HEK293 (cell line): ENCODE data around the gene LRRC51.

Source experiments
- CTCF ChIA-PET: fragments of 350-600 bp; formaldehyde crosslinking; extraction: SDS; loops from one replicate; lab custom pipeline; 2021; ENCODE audit warnings: antibody characterized with exemption; lab: Yijun Ruan, JAX
- POLR2A ChIA-PET: fragments of 300-600 bp; formaldehyde crosslinking; extraction: SDS; loops from one replicate; lab custom pipeline; 2020; ENCODE audit warnings: antibody characterized with exemption, inconsistent platforms; lab: Yijun Ruan, JAX
- H3K27ac ChIP-seq: fragments of 200-500 bp; sonication (Bioruptor generic); 2 replicates; pipeline ENCODE4 v1.5.1; 2014; ENCODE audit warnings: low read depth, low read length, control low read depth, inconsistent platforms; ENCODE audit errors: extremely low read depth
- H3K36me3 ChIP-seq, 2 experiments: fragments of 200-500 bp in 1 of 2; sonication (Bioruptor generic) in 1 of 2; 1 replicate in 1 of 2; 2 replicates in 1 of 2; pipeline ENCODE4 v1.5.1; 2014 to 2017; ENCODE audit warnings: inconsistent platforms in 2 of 2, low read length in 2 of 2; ENCODE audit not compliant: control insufficient read depth in 2 of 2, insufficient read depth in 1 of 2
- H3K4me1 ChIP-seq: fragments of 200-500 bp; sonication (Bioruptor generic); 2 replicates; pipeline ENCODE4 v1.5.1; 2014; ENCODE audit warnings: mild to moderate bottlenecking, low read length, inconsistent platforms; ENCODE audit not compliant: control insufficient read depth, insufficient read depth
- H3K4me3 ChIP-seq: 2 replicates; pipeline ENCODE4 v1.5.1; 2011; ENCODE audit warnings: low read depth, mild to moderate bottlenecking, control low read depth, low read length, moderate library complexity
- H3K9me3 ChIP-seq: fragments of 200-500 bp; sonication (Bioruptor generic); 2 replicates; pipeline ENCODE4 v1.5.1; 2014; ENCODE audit warnings: low read depth, low read length, inconsistent platforms; ENCODE audit not compliant: control insufficient read depth, insufficient read depth
- EGR2 ChIP-seq: fragments of 450-650 bp; formaldehyde crosslinking; IDR thresholded peaks from 2 replicates; pipeline ENCODE4 v1.5.1; 2016; ENCODE audit warnings: low read depth, missing biosample characterization, missing genetic modification characterization
- OSR2 ChIP-seq: fragments of 450-650 bp; formaldehyde crosslinking; IDR thresholded peaks from 2 replicates; pipeline ENCODE4 v1.5.1; 2016; ENCODE audit warnings: missing biosample characterization, missing genetic modification characterization
- PRDM1 ChIP-seq: fragments of 450-650 bp; formaldehyde crosslinking; IDR thresholded peaks from 2 replicates; pipeline ENCODE4; 2016; ENCODE audit warnings: missing biosample characterization, missing genetic modification characterization
- REPIN1 ChIP-seq: fragments of 450-650 bp; formaldehyde crosslinking; IDR thresholded peaks from 2 replicates; pipeline ENCODE4 v1.5.1; 2017; ENCODE audit warnings: missing biosample characterization, missing genetic modification characterization, low read depth
- SALL2 ChIP-seq: fragments of 450-650 bp; formaldehyde crosslinking; IDR thresholded peaks from 2 replicates; pipeline ENCODE4 v1.5.0; 2017; ENCODE audit warnings: missing biosample characterization, mild to moderate bottlenecking, missing genetic modification characterization, borderline replicate concordance
- SCRT1 ChIP-seq: fragments of 450-650 bp; formaldehyde crosslinking; IDR thresholded peaks from 2 replicates; pipeline ENCODE4 v1.5.1; 2016; ENCODE audit warnings: missing biosample characterization, missing genetic modification characterization, borderline replicate concordance
- TCF7L2 ChIP-seq: IDR thresholded peaks from 2 replicates; pipeline ENCODE4 v1.6.1; 2011; ENCODE audit warnings: low read depth, mild to moderate bottlenecking, inconsistent platforms, low read length, moderate library complexity, borderline replicate concordance
- WT1 ChIP-seq: fragments of 450-650 bp; formaldehyde crosslinking; IDR thresholded peaks from 2 replicates; pipeline ENCODE4 v1.5.1; 2016; ENCODE audit warnings: missing biosample characterization, missing genetic modification characterization
- ZIC2 ChIP-seq: fragments of 450-650 bp; formaldehyde crosslinking; IDR thresholded peaks from 2 replicates; pipeline ENCODE4 v1.5.1; 2016; ENCODE audit warnings: missing biosample characterization, missing genetic modification characterization
- ZNF184 ChIP-seq: fragments of 450-650 bp; IDR thresholded peaks from 2 replicates; pipeline ENCODE4 v1.5.1; 2018; ENCODE audit warnings: missing biosample characterization, mild to moderate bottlenecking, missing genetic modification characterization
- ZNF530 ChIP-seq: fragments of 450-650 bp; formaldehyde crosslinking; IDR thresholded peaks from 2 replicates; pipeline ENCODE4 v1.5.1; 2016; ENCODE audit warnings: low read depth, missing biosample characterization, missing genetic modification characterization
- ZNF558 ChIP-seq: fragments of 450-650 bp; formaldehyde crosslinking; IDR thresholded peaks from 2 replicates; pipeline ENCODE4 v1.5.1; 2016; ENCODE audit warnings: missing biosample characterization, missing genetic modification characterization
- ZNF585B ChIP-seq: fragments of 450-650 bp; formaldehyde crosslinking; IDR thresholded peaks from 2 replicates; pipeline ENCODE4 v1.5.1; 2016; ENCODE audit warnings: missing biosample characterization, missing genetic modification characterization
- ZNF624 ChIP-seq: fragments of 450-650 bp; formaldehyde crosslinking; IDR thresholded peaks from 2 replicates; pipeline ENCODE4 v1.5.1; 2017; ENCODE audit warnings: missing biosample characterization, missing genetic modification characterization
- ZNF654 ChIP-seq: fragments of 450-650 bp; formaldehyde crosslinking; IDR thresholded peaks from 2 replicates; pipeline ENCODE4 v1.5.1; 2016; ENCODE audit warnings: low read depth, missing biosample characterization, missing genetic modification characterization
- ZNF830 ChIP-seq: fragments of 450-650 bp; IDR thresholded peaks from 2 replicates; pipeline ENCODE4 v1.5.0; 2018; ENCODE audit warnings: missing biosample characterization, missing genetic modification characterization, low read depth, mild to moderate bottlenecking, moderate library complexity
- ZNF837 ChIP-seq: fragments of 450-650 bp; formaldehyde crosslinking; IDR thresholded peaks from 2 replicates; pipeline ENCODE4 v1.5.1; 2016; ENCODE audit warnings: missing biosample characterization, missing genetic modification characterization
- TF ChIP-seq, protein P1 (sequence below): fragments of 450-650 bp; formaldehyde crosslinking; IDR thresholded peaks from 2 replicates; pipeline ENCODE4 v1.5.1; 2016; ENCODE audit warnings: missing biosample characterization, missing genetic modification characterization
- TF ChIP-seq, protein P2 (sequence below): fragments of 450-650 bp; formaldehyde crosslinking; IDR thresholded peaks from 2 replicates; pipeline ENCODE4 v1.5.1; 2016; ENCODE audit warnings: missing biosample characterization, missing genetic modification characterization
- TF ChIP-seq, protein P3 (sequence below): fragments of 450-650 bp; formaldehyde crosslinking; IDR thresholded peaks from 2 replicates; pipeline ENCODE4 v1.5.1; 2016; ENCODE audit warnings: missing biosample characterization, missing genetic modification characterization
- TF ChIP-seq, protein P4 (sequence below): fragments of 450-650 bp; formaldehyde crosslinking; IDR thresholded peaks from 2 replicates; pipeline ENCODE4 v1.5.1; 2017; ENCODE audit warnings: missing biosample characterization, missing genetic modification characterization
- TF ChIP-seq, protein P5 (sequence below): fragments of 450-650 bp; formaldehyde crosslinking; IDR thresholded peaks from 2 replicates; pipeline ENCODE4 v1.5.1; 2016; ENCODE audit warnings: missing biosample characterization, missing genetic modification characterization
- TF ChIP-seq, protein P6 (sequence below): fragments of 450-650 bp; formaldehyde crosslinking; IDR thresholded peaks from 2 replicates; pipeline ENCODE4 v1.5.1; 2016; ENCODE audit warnings: missing biosample characterization, missing genetic modification characterization

The LRRC51 gene, protein sequence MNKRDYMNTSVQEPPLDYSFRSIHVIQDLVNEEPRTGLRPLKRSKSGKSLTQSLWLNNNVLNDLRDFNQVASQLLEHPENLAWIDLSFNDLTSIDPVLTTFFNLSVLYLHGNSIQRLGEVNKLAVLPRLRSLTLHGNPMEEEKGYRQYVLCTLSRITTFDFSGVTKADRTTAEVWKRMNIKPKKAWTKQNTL

DNA sequence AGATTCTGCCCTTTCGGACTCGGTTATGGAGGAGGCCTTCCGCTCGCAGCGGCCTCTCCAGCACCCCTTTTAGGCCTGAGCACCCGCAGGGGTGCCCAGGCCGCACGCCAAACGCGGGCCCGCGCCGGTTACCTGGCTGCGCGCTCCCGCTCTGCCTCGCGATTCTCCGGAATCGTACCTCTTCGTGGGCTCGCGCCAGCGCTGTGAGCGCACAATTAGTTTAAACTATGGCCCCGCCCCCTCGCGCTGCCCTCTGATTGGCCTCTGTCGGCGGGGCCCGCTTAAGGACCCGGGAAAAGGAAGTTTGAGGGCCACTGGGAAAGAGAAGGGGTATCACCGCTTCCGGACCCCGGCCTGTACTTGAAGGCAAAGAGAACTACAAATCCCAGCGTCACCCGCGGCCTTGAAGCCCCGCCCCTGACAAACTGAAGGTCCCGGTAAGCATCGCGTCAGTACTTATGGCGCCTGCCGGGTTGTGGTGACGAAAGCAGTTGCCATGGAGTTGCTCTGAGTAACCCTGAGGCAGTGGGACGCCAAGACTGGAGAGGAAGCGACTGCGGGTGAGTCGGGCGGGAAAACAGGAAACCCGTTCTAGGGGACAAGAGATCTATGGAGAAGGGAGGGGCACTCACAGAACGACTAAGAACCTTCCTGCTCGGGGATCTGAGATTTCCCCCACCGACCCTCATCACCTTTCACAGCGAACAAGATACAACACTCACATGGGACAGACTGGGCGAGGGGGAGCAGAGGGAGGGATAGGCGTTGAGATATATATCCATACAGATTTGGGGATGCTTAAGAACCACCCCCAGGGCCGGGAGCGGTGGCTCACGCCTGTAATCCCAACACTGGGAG lies at the start of gene LRRC51, which contains the start of gene NUMA1:
Gene LRRC51, plus strand, starts transcription at position 525 of the 858 bp plus-strand sequence. CDS start 8,234 bp downstream, outside the sequence.
Gene NUMA1, minus strand, starts transcription at position 217 of the 858 bp plus-strand sequence. CDS start 44,599 bp downstream, outside the sequence.
- POLR2A ChIA-PET, result interaction anchor here (0.8 to 1.8 kb wide), 2 partner anchors 32 to 350 kb away, joined by 4 to 7 read pairs; partner anchors contain the start of gene ANAPC15
- Histone ChIP-seq H3K27ac (peak within 1 kb of the TSS; percentile 57), H3K36me3 (peaks cover 0 to 8% of the 10 kb centered on the region in 2 experiments; a peak in 2 of 3 replicates), H3K9me3 (no peaks in the 10 kb centered on the region), H3K4me1 (no peaks in the 10 kb centered on the region), H3K4me3 (peak within 1 kb of the TSS; percentile 77)
- CTCF ChIA-PET, result interaction anchor here (0.6 to 2.3 kb wide), 3 partner anchors 10 to 374 kb away, joined by 3 to 17 read pairs (median 13); no protein-coding TSS in a partner anchor
- no peak for TF ChIP-seq ZNF585B
- no peak for TF ChIP-seq ZNF654 (tag by site-specific recombination)
- no peak for TF ChIP-seq OSR2
- TF ChIP-seq, protein P1, sequence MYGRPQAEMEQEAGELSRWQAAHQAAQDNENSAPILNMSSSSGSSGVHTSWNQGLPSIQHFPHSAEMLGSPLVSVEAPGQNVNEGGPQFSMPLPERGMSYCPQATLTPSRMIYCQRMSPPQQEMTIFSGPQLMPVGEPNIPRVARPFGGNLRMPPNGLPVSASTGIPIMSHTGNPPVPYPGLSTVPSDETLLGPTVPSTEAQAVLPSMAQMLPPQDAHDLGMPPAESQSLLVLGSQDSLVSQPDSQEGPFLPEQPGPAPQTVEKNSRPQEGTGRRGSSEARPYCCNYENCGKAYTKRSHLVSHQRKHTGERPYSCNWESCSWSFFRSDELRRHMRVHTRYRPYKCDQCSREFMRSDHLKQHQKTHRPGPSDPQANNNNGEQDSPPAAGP, result 0 out of 2 replicates have a peak, but pooled peaks have one; percentile 20
- TF ChIP-seq, protein P2, sequence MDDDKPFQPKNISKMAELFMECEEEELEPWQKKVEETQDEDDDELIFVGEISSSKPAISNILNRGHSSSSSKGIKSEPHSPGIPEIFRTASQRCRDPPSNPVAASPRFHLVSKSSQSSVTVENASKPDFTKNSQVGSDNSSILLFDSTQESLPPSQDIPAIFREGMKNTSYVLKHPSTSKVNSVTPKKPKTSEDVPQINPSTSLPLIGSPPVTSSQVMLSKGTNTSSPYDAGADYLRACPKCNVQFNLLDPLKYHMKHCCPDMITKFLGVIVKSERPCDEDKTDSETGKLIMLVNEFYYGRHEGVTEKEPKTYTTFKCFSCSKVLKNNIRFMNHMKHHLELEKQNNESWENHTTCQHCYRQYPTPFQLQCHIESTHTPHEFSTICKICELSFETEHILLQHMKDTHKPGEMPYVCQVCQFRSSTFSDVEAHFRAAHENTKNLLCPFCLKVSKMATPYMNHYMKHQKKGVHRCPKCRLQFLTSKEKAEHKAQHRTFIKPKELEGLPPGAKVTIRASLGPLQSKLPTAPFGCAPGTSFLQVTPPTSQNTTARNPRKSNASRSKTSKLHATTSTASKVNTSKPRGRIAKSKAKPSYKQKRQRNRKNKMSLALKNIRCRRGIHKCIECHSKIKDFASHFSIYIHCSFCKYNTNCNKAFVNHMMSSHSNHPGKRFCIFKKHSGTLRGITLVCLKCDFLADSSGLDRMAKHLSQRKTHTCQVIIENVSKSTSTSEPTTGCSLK (tag by site-specific recombination), result no peak
- TF ChIP-seq ZNF830 (tag by site-specific recombination), result no peak
- TF ChIP-seq SALL2, result no peak
- TF ChIP-seq EGR2, result no peak
- TF ChIP-seq, protein P3, sequence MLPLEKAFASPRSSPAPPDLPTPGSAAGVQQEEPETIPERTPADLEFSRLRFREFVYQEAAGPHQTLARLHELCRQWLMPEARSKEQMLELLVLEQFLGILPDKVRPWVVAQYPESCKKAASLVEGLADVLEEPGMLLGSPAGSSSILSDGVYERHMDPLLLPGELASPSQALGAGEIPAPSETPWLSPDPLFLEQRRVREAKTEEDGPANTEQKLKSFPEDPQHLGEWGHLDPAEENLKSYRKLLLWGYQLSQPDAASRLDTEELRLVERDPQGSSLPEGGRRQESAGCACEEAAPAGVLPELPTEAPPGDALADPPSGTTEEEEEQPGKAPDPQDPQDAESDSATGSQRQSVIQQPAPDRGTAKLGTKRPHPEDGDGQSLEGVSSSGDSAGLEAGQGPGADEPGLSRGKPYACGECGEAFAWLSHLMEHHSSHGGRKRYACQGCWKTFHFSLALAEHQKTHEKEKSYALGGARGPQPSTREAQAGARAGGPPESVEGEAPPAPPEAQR (tag by site-specific recombination), result no peak
- TF ChIP-seq ZNF558 (tag by site-specific recombination), result no peak
- TF ChIP-seq, protein P4, sequence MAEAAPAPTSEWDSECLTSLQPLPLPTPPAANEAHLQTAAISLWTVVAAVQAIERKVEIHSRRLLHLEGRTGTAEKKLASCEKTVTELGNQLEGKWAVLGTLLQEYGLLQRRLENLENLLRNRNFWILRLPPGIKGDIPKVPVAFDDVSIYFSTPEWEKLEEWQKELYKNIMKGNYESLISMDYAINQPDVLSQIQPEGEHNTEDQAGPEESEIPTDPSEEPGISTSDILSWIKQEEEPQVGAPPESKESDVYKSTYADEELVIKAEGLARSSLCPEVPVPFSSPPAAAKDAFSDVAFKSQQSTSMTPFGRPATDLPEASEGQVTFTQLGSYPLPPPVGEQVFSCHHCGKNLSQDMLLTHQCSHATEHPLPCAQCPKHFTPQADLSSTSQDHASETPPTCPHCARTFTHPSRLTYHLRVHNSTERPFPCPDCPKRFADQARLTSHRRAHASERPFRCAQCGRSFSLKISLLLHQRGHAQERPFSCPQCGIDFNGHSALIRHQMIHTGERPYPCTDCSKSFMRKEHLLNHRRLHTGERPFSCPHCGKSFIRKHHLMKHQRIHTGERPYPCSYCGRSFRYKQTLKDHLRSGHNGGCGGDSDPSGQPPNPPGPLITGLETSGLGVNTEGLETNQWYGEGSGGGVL (tag by site-specific recombination), result peak; percentile 96
- TF ChIP-seq PRDM1, result no peak
- TF ChIP-seq WT1 (tag by site-specific recombination), result no peak
- TF ChIP-seq REPIN1 (tag by site-specific recombination), result no peak
- no peak for TF ChIP-seq ZNF624
- no peak for TF ChIP-seq SCRT1
- TF ChIP-seq ZNF530 (tag by site-specific recombination), result no peak
- TF ChIP-seq ZIC2 (tag by site-specific recombination), result no peak
- TF ChIP-seq ZNF837 (tag by site-specific recombination), result no peak
- no peak for TF ChIP-seq ZNF184 (tag by site-specific recombination)
- TF ChIP-seq, protein P5, sequence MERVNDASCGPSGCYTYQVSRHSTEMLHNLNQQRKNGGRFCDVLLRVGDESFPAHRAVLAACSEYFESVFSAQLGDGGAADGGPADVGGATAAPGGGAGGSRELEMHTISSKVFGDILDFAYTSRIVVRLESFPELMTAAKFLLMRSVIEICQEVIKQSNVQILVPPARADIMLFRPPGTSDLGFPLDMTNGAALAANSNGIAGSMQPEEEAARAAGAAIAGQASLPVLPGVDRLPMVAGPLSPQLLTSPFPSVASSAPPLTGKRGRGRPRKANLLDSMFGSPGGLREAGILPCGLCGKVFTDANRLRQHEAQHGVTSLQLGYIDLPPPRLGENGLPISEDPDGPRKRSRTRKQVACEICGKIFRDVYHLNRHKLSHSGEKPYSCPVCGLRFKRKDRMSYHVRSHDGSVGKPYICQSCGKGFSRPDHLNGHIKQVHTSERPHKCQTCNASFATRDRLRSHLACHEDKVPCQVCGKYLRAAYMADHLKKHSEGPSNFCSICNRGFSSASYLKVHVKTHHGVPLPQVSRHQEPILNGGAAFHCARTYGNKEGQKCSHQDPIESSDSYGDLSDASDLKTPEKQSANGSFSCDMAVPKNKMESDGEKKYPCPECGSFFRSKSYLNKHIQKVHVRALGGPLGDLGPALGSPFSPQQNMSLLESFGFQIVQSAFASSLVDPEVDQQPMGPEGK (tag by site-specific recombination), result peak; percentile 35
- no peak for TF ChIP-seq TCF7L2
- TF ChIP-seq, protein P6, sequence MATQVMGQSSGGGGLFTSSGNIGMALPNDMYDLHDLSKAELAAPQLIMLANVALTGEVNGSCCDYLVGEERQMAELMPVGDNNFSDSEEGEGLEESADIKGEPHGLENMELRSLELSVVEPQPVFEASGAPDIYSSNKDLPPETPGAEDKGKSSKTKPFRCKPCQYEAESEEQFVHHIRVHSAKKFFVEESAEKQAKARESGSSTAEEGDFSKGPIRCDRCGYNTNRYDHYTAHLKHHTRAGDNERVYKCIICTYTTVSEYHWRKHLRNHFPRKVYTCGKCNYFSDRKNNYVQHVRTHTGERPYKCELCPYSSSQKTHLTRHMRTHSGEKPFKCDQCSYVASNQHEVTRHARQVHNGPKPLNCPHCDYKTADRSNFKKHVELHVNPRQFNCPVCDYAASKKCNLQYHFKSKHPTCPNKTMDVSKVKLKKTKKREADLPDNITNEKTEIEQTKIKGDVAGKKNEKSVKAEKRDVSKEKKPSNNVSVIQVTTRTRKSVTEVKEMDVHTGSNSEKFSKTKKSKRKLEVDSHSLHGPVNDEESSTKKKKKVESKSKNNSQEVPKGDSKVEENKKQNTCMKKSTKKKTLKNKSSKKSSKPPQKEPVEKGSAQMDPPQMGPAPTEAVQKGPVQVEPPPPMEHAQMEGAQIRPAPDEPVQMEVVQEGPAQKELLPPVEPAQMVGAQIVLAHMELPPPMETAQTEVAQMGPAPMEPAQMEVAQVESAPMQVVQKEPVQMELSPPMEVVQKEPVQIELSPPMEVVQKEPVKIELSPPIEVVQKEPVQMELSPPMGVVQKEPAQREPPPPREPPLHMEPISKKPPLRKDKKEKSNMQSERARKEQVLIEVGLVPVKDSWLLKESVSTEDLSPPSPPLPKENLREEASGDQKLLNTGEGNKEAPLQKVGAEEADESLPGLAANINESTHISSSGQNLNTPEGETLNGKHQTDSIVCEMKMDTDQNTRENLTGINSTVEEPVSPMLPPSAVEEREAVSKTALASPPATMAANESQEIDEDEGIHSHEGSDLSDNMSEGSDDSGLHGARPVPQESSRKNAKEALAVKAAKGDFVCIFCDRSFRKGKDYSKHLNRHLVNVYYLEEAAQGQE (tag by site-specific recombination), result no peak
